ENCODE results near the gene PIAS4.

The PIAS4 gene

DNA sequence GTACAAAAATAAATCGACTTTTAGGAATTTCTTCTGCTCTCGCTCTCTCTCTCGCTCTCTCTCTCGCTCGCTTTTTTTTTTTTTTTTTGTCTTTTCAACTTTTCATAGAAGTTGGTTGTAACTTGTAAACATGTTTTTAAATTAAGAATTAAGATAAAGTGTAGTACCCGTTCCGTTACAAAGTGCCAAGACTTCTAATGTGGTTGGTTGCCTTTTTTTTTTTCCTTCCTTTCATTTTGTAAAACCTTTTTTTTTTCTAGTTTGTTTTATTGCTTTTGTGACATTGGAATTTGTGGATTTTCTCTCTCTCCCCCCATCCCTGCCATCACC is 38.8 kb downstream of the PIAS4 start:
- Histone ChIP-seq H3K27ac (ENCODE audit: low read depth, low read length) (no peak overlapping the region), H4K20me1 (ENCODE audit: low read depth, low read length) (0 out of 2 replicates have a peak, but pooled peaks cover 3% of the 10 kb centered on the region), H3F3A (ENCODE audit: insufficient read depth) (0 out of 2 replicates have a peak, but pooled peaks cover 9% of the 10 kb centered on the region), H3K4me2 (ENCODE audit: low read depth, low read length, poor library complexity, severe bottlenecking) (no peak overlapping the region), H2AFZ (ENCODE audit: low read depth, low read length, severe bottlenecking) (no peak overlapping the region), H3K9me2 (replicated peaks; ENCODE audit: insufficient read depth, low read length) (no peaks in the 10 kb centered on the region), H3K36me3 (ENCODE audit: low read length) (peaks cover 5% of the 10 kb centered on the region; the same call in 1 of the 2 replicates), H3K9me3 (ENCODE audit: insufficient read depth, low read length) (no peaks in the 10 kb centered on the region), H3K79me2 (ENCODE audit: insufficient read depth, low read length) (peaks cover 57% of the 10 kb centered on the region), H3K9ac (ENCODE audit: low read length) (no peak overlapping the region), H3K27me3 (ENCODE audit: low read length) (no peaks in the 10 kb centered on the region), H3K4me3 (ENCODE audit: insufficient read depth, low read length, poor library complexity, severe bottlenecking) (no peak overlapping the region)
- TF ChIP-seq EZH2phosphoT487 (conservative IDR thresholded peaks at IDR 0.05; ENCODE audit: low read length): no peak
- TF ChIP-seq, protein P1, sequence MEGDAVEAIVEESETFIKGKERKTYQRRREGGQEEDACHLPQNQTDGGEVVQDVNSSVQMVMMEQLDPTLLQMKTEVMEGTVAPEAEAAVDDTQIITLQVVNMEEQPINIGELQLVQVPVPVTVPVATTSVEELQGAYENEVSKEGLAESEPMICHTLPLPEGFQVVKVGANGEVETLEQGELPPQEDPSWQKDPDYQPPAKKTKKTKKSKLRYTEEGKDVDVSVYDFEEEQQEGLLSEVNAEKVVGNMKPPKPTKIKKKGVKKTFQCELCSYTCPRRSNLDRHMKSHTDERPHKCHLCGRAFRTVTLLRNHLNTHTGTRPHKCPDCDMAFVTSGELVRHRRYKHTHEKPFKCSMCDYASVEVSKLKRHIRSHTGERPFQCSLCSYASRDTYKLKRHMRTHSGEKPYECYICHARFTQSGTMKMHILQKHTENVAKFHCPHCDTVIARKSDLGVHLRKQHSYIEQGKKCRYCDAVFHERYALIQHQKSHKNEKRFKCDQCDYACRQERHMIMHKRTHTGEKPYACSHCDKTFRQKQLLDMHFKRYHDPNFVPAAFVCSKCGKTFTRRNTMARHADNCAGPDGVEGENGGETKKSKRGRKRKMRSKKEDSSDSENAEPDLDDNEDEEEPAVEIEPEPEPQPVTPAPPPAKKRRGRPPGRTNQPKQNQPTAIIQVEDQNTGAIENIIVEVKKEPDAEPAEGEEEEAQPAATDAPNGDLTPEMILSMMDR (IDR thresholded peaks at IDR 0.05; ENCODE audit: insufficient read depth, low read length, poor library complexity, severe bottlenecking): no peak

DNA sequence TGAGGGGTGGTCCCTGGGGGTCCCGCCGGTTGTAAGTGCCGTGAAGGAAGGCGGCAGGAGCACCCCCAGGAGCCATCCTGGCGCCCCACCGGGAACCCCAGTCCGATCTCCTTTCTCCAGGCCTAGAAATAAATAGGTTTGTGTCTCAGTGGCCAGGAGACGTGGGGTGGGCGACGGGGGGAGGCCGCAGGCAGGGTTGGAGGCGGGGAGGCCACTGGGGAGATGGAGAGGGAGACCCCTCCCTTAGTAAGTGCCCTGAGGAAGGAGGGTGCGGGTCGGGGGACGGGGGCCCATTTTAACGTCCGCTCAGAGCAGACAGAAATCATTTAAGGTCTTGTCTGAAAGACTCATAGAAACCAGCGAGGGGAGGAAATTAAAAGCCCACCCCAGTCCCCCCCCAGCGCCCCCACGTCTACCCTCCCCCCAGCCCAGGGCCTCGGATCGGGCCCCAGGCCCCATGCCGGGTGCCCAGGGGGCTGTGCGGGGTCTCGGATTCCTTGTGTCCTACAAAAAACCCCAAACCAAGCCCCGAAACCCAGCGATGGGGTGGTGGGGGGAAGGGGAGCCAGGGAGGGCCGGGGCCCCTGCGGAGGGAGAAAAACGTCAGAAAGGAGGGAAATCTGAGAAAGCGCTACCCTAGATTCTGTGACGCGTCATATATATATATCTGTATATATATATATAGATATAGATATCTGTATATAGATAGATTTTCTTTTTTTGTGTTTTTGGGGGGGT is 39.6 kb downstream of the PIAS4 start:
- no peak overlapping the region for H3K4me2 ChIP-seq (ENCODE audit: low read depth, low read length, poor library complexity, severe bottlenecking)
- no peaks in the 10 kb centered on the region for H3K9me3 ChIP-seq (ENCODE audit: insufficient read depth, low read length)
- no peaks in the 10 kb centered on the region for H3K27me3 ChIP-seq (ENCODE audit: low read length)
- peaks cover 5% of the 10 kb centered on the region; the same call in 1 of the 2 replicates for H3K36me3 ChIP-seq (ENCODE audit: low read length)
- 0 out of 2 replicates have a peak, but pooled peaks cover 3% of the 10 kb centered on the region for H4K20me1 ChIP-seq (ENCODE audit: low read depth, low read length)
- H3K9me2 ChIP-seq (replicated peaks; ENCODE audit: insufficient read depth, low read length): no peaks in the 10 kb centered on the region
- H3K9ac ChIP-seq (ENCODE audit: low read length): no peak overlapping the region
- peaks cover 65% of the 10 kb centered on the region for H3K79me2 ChIP-seq (ENCODE audit: insufficient read depth, low read length)
- no peak overlapping the region for H3K4me3 ChIP-seq (ENCODE audit: insufficient read depth, low read length, poor library complexity, severe bottlenecking)
- no peak for TF ChIP-seq EZH2phosphoT487 (conservative IDR thresholded peaks at IDR 0.05; ENCODE audit: low read length)
- TF ChIP-seq, protein P1 (IDR thresholded peaks at IDR 0.05; ENCODE audit: insufficient read depth, low read length, poor library complexity, severe bottlenecking): no peak
- H3K27ac ChIP-seq (ENCODE audit: low read depth, low read length): no peak overlapping the region
- 0 out of 2 replicates have a peak, but pooled peaks cover 5% of the 10 kb centered on the region for H3F3A ChIP-seq (ENCODE audit: insufficient read depth)
- no peak overlapping the region for H2AFZ ChIP-seq (ENCODE audit: low read depth, low read length, severe bottlenecking)

DNA sequence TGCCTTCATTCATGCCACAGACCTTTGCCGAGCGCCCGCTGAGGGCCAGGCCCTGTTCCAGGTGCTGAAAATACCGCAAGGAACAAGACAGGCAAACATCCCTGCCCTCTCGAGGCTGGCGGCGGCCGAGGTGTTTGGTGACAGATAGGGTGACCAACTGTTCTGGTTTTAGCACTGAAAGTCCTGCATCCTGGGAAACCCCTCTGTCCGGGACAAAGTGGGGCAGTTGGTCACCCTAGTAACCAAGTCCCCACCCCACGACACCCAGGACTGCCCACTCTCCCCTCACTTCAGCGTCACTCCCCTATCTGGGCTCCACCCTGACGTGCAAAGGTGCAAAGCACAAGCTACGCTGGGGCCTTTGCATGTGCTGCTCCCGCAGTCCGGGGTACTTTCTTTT is 41.9 kb downstream of the PIAS4 start:
- no peak overlapping the region for H3K27ac ChIP-seq (ENCODE audit: low read depth, low read length)

More for the DNA sequence above, 41.9 kb downstream of the PIAS4 start:
- Histone ChIP-seq H4K20me1 (ENCODE audit: low read depth, low read length) (peaks cover 9% of the 10 kb centered on the region; the same call in 1 of the 2 replicates), H3K36me3 (ENCODE audit: low read length) (peaks cover 5% of the 10 kb centered on the region; the same call in 1 of the 2 replicates), H3K79me2 (ENCODE audit: insufficient read depth, low read length) (peaks cover 80% of the 10 kb centered on the region), H3K4me3 (ENCODE audit: insufficient read depth, low read length, poor library complexity, severe bottlenecking) (no peak overlapping the region), H3K4me2 (ENCODE audit: low read depth, low read length, poor library complexity, severe bottlenecking) (no peak overlapping the region), H3K9me2 (replicated peaks; ENCODE audit: insufficient read depth, low read length) (no peaks in the 10 kb centered on the region), H3K9ac (ENCODE audit: low read length) (no peak overlapping the region), H3K27me3 (ENCODE audit: low read length) (no peaks in the 10 kb centered on the region), H3K9me3 (ENCODE audit: insufficient read depth, low read length) (no peaks in the 10 kb centered on the region), H3F3A (ENCODE audit: insufficient read depth) (0 out of 2 replicates have a peak, but pooled peaks cover 5% of the 10 kb centered on the region), H2AFZ (ENCODE audit: low read depth, low read length, severe bottlenecking) (no peak overlapping the region)
- TF ChIP-seq EZH2phosphoT487 (conservative IDR thresholded peaks at IDR 0.05; ENCODE audit: low read length): no peak
- TF ChIP-seq, protein P1 (IDR thresholded peaks at IDR 0.05; ENCODE audit: insufficient read depth, low read length, poor library complexity, severe bottlenecking): no peak

Data from SU-DHL-6 (cell line).